Measurements from ENCODE around the gene RHOD.

DNA sequence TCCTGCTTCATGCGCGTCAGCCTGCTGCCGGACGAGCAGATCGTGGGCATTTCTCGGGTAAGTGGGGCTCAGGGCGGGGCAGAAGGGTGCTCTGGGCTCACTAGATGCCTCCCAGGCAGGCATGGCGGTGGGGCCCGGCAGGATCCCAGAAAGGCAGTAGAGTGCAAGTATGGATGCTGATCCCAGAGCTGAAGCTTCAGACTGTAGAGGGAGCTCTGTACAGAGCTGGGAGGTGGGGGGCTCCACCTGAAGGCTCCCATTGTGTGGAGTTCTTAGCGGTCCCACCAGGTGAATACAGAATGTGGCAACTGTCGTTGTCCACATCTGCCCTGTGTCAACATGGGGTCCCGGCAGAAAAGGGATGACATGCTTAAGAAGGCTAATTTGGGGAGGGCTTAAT is 16.5 kb upstream of the RHOD start:
- TF ChIP-seq POLR2A (IDR thresholded peaks at IDR 0.05), result no peak
- TF ChIP-seq, protein P1, sequence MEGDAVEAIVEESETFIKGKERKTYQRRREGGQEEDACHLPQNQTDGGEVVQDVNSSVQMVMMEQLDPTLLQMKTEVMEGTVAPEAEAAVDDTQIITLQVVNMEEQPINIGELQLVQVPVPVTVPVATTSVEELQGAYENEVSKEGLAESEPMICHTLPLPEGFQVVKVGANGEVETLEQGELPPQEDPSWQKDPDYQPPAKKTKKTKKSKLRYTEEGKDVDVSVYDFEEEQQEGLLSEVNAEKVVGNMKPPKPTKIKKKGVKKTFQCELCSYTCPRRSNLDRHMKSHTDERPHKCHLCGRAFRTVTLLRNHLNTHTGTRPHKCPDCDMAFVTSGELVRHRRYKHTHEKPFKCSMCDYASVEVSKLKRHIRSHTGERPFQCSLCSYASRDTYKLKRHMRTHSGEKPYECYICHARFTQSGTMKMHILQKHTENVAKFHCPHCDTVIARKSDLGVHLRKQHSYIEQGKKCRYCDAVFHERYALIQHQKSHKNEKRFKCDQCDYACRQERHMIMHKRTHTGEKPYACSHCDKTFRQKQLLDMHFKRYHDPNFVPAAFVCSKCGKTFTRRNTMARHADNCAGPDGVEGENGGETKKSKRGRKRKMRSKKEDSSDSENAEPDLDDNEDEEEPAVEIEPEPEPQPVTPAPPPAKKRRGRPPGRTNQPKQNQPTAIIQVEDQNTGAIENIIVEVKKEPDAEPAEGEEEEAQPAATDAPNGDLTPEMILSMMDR (IDR thresholded peaks at IDR 0.05), result no peak
